ENCODE measurements around the gene TUBGCP6. TPM values are rescaled to one million over a fixed set of nuclear protein-coding genes. Genes with fewer than 3 reads are reported as not detected.
A peak's percentile ranks its signal among the peaks of the same experiment; 100 is the strongest.

Gene TUBGCP6
- total and polyA plus RNA-seq, 4 donors: 26.5 to 57.8 (median 46.4) TPM

GRCh38 chr22:50276143-50276542 lies 31.3 kb upstream of the TUBGCP6 start:
- H3K27me3 ChIP-seq (ENCODE audit: control insufficient read depth in 3 of 3, insufficient read depth in 3 of 3, low read length in 2 of 3): no peaks in the 10 kb centered on the region

GRCh38 chr22:50275181-50276055 lies 30.6 kb upstream of the TUBGCP6 start:
- Histone ChIP-seq H3K27ac (ENCODE audit: low read depth in 1 of 2, low read length in 1 of 2) (peak overlapping the region in 1 of 2 donors; percentile 54), H3K27me3 (ENCODE audit: control insufficient read depth in 3 of 3, insufficient read depth in 3 of 3, low read length in 2 of 3) (no peaks in the 10 kb centered on the region), H3K9ac (ENCODE audit: insufficient read depth in 1 of 2, low read length in 2 of 2) (no peak overlapping the region), H3K9me3 (ENCODE audit: control insufficient read depth in 4 of 4, insufficient read depth in 3 of 4, low read length in 3 of 4) (no peaks in the 10 kb centered on the region), H3K4me1 (ENCODE audit: control insufficient read depth in 5 of 5, insufficient read depth in 5 of 5, low read length in 5 of 5) (peaks cover 0 to 19% (median 8%) of the 10 kb centered on the region in 5 donors), H3K4me3 (no peak overlapping the region), H3K36me3 (ENCODE audit: control insufficient read depth in 4 of 4, insufficient read depth in 4 of 4, low read length in 4 of 4) (peaks cover 0 to 51% (median 12%) of the 10 kb centered on the region in 4 donors)
- no peak for TF ChIP-seq CTCF (IDR thresholded peaks at IDR 0.05; ENCODE audit: control extremely low read depth, extremely low read depth)
- DNase-seq (no peak), ATAC-seq (ENCODE audit: insufficient read depth, low FRiP score) (no peak)
- WGBS, 2 donors: 89 to 90% methylated on average over 43 of the region's 43 CpGs

More at GRCh38 chr22:50276143-50276542, 31.3 kb upstream of the TUBGCP6 start:
- Histone ChIP-seq H3K36me3 (ENCODE audit: control insufficient read depth in 4 of 4, insufficient read depth in 4 of 4, low read length in 4 of 4) (peaks cover 4 to 57% (median 12%) of the 10 kb centered on the region in 4 donors), H3K9me3 (ENCODE audit: control insufficient read depth in 4 of 4, insufficient read depth in 3 of 4, low read length in 3 of 4) (no peaks in the 10 kb centered on the region), H3K9ac (ENCODE audit: insufficient read depth in 1 of 2, low read length in 2 of 2) (no peak overlapping the region), H3K4me3 (no peak overlapping the region), H3K27ac (ENCODE audit: low read depth in 1 of 2, low read length in 1 of 2) (peak overlapping the region in 1 of 2 donors; percentile 54), H3K4me1 (ENCODE audit: control insufficient read depth in 5 of 5, insufficient read depth in 5 of 5, low read length in 5 of 5) (peaks cover 0 to 11% (median 3%) of the 10 kb centered on the region in 5 donors)
- WGBS, 2 donors: 65 to 74% methylated on average over 20 to 25 of the region's 25 CpGs
- DNase-seq (peak in 1 of 3 donors; percentile 56), ATAC-seq (ENCODE audit: insufficient read depth, low FRiP score) (peak; percentile 86)
- TF ChIP-seq CTCF (IDR thresholded peaks at IDR 0.05; ENCODE audit: control extremely low read depth, extremely low read depth): peak; percentile 65

- no peak for ATAC-seq (ENCODE audit: insufficient read depth, low FRiP score)
- no peaks in the 10 kb centered on the region for H3K27me3 ChIP-seq (ENCODE audit: control insufficient read depth in 3 of 3, insufficient read depth in 3 of 3, low read length in 2 of 3)
- no peak overlapping the region for H3K4me3 ChIP-seq
- peaks cover 0 to 21% (median 8%) of the 10 kb centered on the region in 5 donors for H3K4me1 ChIP-seq (ENCODE audit: control insufficient read depth in 5 of 5, insufficient read depth in 5 of 5, low read length in 5 of 5)
- no peaks in the 10 kb centered on the region for H3K9me3 ChIP-seq (ENCODE audit: control insufficient read depth in 4 of 4, insufficient read depth in 3 of 4, low read length in 3 of 4)
- peak overlapping the region in 1 of 2 donors; percentile 8 for H3K27ac ChIP-seq (ENCODE audit: low read depth in 1 of 2, low read length in 1 of 2)
- DNase-seq: no peak
- H3K36me3 ChIP-seq (ENCODE audit: control insufficient read depth in 4 of 4, insufficient read depth in 4 of 4, low read length in 4 of 4): peaks cover 0 to 44% (median 10%) of the 10 kb centered on the region in 4 donors
- H3K9ac ChIP-seq (ENCODE audit: insufficient read depth in 1 of 2, low read length in 2 of 2): no peak overlapping the region
- no peak for TF ChIP-seq CTCF (IDR thresholded peaks at IDR 0.05; ENCODE audit: control extremely low read depth, extremely low read depth)
- 63 to 70% methylated on average over 7 of the region's 7 CpGs for whole genome bisulfite sequencing, 2 donors
Measured at GRCh38 chr22:50274771-50275170, 29.9 kb upstream of the TUBGCP6 start.

All from lung (tissue), 12 donors.